ENCODE data around the gene SMURF1. TPM values are rescaled to one million over a fixed set of nuclear protein-coding genes. Genes with fewer than 3 reads are reported as not detected.

Gene SMURF1
- total and polyA plus RNA-seq, 4 donors = 2.9 to 16.8 (median 5.9) TPM

- TF ChIP-seq CTCF (IDR thresholded peaks at IDR 0.05; ENCODE audit: low read depth, low read length, missing input control) (no peak), HNF4G (IDR thresholded peaks at IDR 0.05) (no peak), EGR1 (IDR thresholded peaks at IDR 0.05; ENCODE audit: low read depth in 2 of 2) (no peak)
Observed at GRCh38 chr7:99076615-99077014, 67.3 kb downstream of the SMURF1 start (continued).

GRCh38 chr7:99073839-99074446, 70.0 kb downstream of the SMURF1 start:
- no peak for DNase-seq (ENCODE audit: low spot score)
- Histone ChIP-seq H3K9me3 (ENCODE audit: control insufficient read depth in 4 of 4, low read length in 3 of 4) (no peaks in the 10 kb centered on the region), H3K4me1 (ENCODE audit: control insufficient read depth in 4 of 4, insufficient read depth in 4 of 4, low read length in 3 of 4) (peaks cover 0 to 5% (median 0%) of the 10 kb centered on the region in 4 donors), H3K36me3 (ENCODE audit: control insufficient read depth in 4 of 4, insufficient read depth in 3 of 4, low read depth in 1 of 4, low read length in 3 of 4) (peaks cover 0 to 4% (median 0%) of the 10 kb centered on the region in 4 donors), H3K27me3 (ENCODE audit: control insufficient read depth in 4 of 4, insufficient read depth in 4 of 4, low read length in 3 of 4) (no peaks in the 10 kb centered on the region), H3K27ac (ENCODE audit: low read depth in 1 of 2, low read length in 2 of 2) (no peak overlapping the region), H3K9ac (ENCODE audit: low read depth in 1 of 2, low read length in 2 of 2) (no peak overlapping the region), H3K4me3 (ENCODE audit: low read depth in 1 of 3, low read length in 3 of 3) (no peak overlapping the region)
- WGBS = 96% methylated on average over 2 of the region's 2 CpGs
- TF ChIP-seq HNF4A (conservative IDR thresholded peaks at IDR 0.05) (no peak), EGR1 (IDR thresholded peaks at IDR 0.05; ENCODE audit: low read depth in 2 of 2) (no peak), RXRA (IDR thresholded peaks at IDR 0.05) (no peak), HNF4G (IDR thresholded peaks at IDR 0.05) (no peak), SP1 (IDR thresholded peaks at IDR 0.05) (no peak), FOXA2 (IDR thresholded peaks at IDR 0.05) (no peak), GABPA (IDR thresholded peaks at IDR 0.05 in 1 of 2, conservative IDR thresholded peaks at IDR 0.05 in 1 of 2) (no peak), ATF3 (IDR thresholded peaks at IDR 0.05) (no peak), YY1 (IDR thresholded peaks at IDR 0.05) (no peak), MAX (IDR thresholded peaks at IDR 0.05) (no peak), FOXA1 (IDR thresholded peaks at IDR 0.05) (no peak), TAF1 (conservative IDR thresholded peaks at IDR 0.05) (no peak), NR2F2 (IDR thresholded peaks at IDR 0.05) (no peak), REST (IDR thresholded peaks at IDR 0.05) (no peak), JUND (IDR thresholded peaks at IDR 0.05) (no peak)

- 95% methylated on average over 7 of the region's 7 CpGs for WGBS
- TF ChIP-seq NR2F2 (IDR thresholded peaks at IDR 0.05) (no peak), GABPA (IDR thresholded peaks at IDR 0.05 in 1 of 2, conservative IDR thresholded peaks at IDR 0.05 in 1 of 2) (no peak), FOXA1 (IDR thresholded peaks at IDR 0.05) (no peak), RAD21 (IDR thresholded peaks at IDR 0.05) (no peak), TAF1 (conservative IDR thresholded peaks at IDR 0.05) (no peak), SP1 (IDR thresholded peaks at IDR 0.05) (no peak), CTCF (IDR thresholded peaks at IDR 0.05; ENCODE audit: low read depth, low read length, missing input control) (no peak), FOXA2 (IDR thresholded peaks at IDR 0.05) (no peak), MAX (IDR thresholded peaks at IDR 0.05) (no peak), HNF4A (conservative IDR thresholded peaks at IDR 0.05) (no peak), ATF3 (IDR thresholded peaks at IDR 0.05) (no peak), YY1 (IDR thresholded peaks at IDR 0.05) (no peak)
- Histone ChIP-seq H3K27me3 (ENCODE audit: control insufficient read depth in 4 of 4, insufficient read depth in 4 of 4, low read length in 3 of 4) (no peaks in the 10 kb centered on the region), H3K36me3 (ENCODE audit: control insufficient read depth in 4 of 4, insufficient read depth in 3 of 4, low read depth in 1 of 4, low read length in 3 of 4) (peaks cover 0 to 4% (median 0%) of the 10 kb centered on the region in 4 donors), H3K27ac (ENCODE audit: low read depth in 1 of 2, low read length in 2 of 2) (no peak overlapping the region), H3K9ac (ENCODE audit: low read depth in 1 of 2, low read length in 2 of 2) (no peak overlapping the region), H3K9me3 (ENCODE audit: control insufficient read depth in 4 of 4, low read length in 3 of 4) (no peaks in the 10 kb centered on the region), H3K4me3 (ENCODE audit: low read depth in 1 of 3, low read length in 3 of 3) (no peak overlapping the region), H3K4me1 (ENCODE audit: control insufficient read depth in 4 of 4, insufficient read depth in 4 of 4, low read length in 3 of 4) (peaks cover 0 to 17% (median 8%) of the 10 kb centered on the region in 4 donors)
- DNase-seq (ENCODE audit: low spot score) = no peak
Observed at GRCh38 chr7:99072126-99072525, 71.8 kb downstream of the SMURF1 start.
